Ishikawa (cell line): ENCODE data around the gene STAMBPL1.

ENCODE experiments used
- CEBPB ChIP-seq: IDR thresholded peaks from 2 replicates; pipeline ENCODE4 v1.6.1; 2012
- CREB1 ChIP-seq: IDR thresholded peaks from 2 replicates; pipeline ENCODE4 v1.6.1; 2012; ENCODE audit warnings: low read depth
- EGR1 ChIP-seq: IDR thresholded peaks from 2 replicates; pipeline ENCODE4 v1.6.1; 2012
- EP300 ChIP-seq: IDR thresholded peaks from 2 replicates; pipeline ENCODE4 v1.6.1; 2012; ENCODE audit warnings: borderline replicate concordance
- FOXM1 ChIP-seq: IDR thresholded peaks from 2 replicates; pipeline ENCODE4 v1.6.1; 2012; ENCODE audit warnings: low read depth, borderline replicate concordance
- NFIC ChIP-seq: IDR thresholded peaks from 2 replicates; pipeline ENCODE4 v1.6.1; 2012
- RAD21 ChIP-seq: IDR thresholded peaks from 2 replicates; pipeline ENCODE4 v1.6.1; 2012; ENCODE audit warnings: low read depth
- TAF1 ChIP-seq: IDR thresholded peaks from 2 replicates; pipeline ENCODE4 v1.6.1; 2012; ENCODE audit warnings: low read depth, mild to moderate bottlenecking
- TCF12 ChIP-seq: IDR thresholded peaks from 2 replicates; pipeline ENCODE4 v1.6.1; 2012; ENCODE audit warnings: low read depth
- TEAD4 ChIP-seq: IDR thresholded peaks from 2 replicates; pipeline ENCODE4 v1.6.1; 2012
- YY1 ChIP-seq: IDR thresholded peaks from 2 replicates; pipeline ENCODE4 v1.6.1; 2012; ENCODE audit warnings: low read depth
- ZBTB7A ChIP-seq: IDR thresholded peaks from 2 replicates; pipeline ENCODE4 v1.6.1; 2012; ENCODE audit warnings: low read depth
- TF ChIP-seq, protein P1 (sequence below): IDR thresholded peaks from 2 replicates; pipeline ENCODE4 v1.6.1; 2012; ENCODE audit warnings: low read depth, mild to moderate bottlenecking
- TF ChIP-seq, protein P2 (sequence below): IDR thresholded peaks from 2 replicates; pipeline ENCODE4 v1.6.1; 2012
- TF ChIP-seq, protein P3 (sequence below): IDR thresholded peaks from 2 replicates; pipeline ENCODE4 v1.6.1; 2012

Gene STAMBPL1

DNA sequence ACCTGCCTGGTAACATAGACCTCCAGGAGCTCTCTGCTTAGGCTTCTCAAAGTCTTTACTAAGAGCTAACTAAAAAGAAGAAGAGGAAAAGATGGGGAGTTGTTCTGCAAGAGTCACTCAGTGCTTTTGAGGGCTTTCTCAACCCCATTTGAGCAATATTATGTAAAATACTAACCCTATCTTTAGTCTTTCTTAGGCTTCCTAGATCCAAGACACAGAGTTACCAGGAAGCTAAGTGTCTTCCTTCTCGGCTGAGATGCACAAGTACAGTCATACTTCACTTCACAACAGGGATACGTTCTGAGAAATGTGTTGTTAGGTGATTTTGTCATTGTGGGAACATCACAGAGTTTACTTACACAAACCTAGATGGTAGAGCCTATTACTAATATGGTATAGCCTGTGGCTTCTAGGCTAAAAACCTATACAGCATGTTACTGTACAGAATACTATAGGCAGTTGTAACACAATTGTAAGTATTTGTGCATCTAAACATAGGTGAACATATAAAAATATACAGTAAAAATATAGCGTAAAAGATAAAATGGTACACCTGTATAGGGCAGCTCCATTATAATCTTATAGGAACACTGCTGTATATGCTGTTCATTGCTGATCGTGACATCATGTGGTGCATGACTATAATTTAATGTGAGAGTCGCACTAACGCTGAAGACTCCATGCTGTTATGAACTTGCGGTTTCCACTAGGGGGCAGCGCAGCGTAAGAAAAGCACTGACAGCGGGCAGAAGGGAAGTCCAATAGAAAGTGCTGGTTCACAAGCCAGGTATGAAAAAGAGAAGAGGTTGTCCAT lies 44.7 kb upstream of the STAMBPL1 start:
- no peak for TF ChIP-seq ZBTB7A
- TF ChIP-seq, protein P1, sequence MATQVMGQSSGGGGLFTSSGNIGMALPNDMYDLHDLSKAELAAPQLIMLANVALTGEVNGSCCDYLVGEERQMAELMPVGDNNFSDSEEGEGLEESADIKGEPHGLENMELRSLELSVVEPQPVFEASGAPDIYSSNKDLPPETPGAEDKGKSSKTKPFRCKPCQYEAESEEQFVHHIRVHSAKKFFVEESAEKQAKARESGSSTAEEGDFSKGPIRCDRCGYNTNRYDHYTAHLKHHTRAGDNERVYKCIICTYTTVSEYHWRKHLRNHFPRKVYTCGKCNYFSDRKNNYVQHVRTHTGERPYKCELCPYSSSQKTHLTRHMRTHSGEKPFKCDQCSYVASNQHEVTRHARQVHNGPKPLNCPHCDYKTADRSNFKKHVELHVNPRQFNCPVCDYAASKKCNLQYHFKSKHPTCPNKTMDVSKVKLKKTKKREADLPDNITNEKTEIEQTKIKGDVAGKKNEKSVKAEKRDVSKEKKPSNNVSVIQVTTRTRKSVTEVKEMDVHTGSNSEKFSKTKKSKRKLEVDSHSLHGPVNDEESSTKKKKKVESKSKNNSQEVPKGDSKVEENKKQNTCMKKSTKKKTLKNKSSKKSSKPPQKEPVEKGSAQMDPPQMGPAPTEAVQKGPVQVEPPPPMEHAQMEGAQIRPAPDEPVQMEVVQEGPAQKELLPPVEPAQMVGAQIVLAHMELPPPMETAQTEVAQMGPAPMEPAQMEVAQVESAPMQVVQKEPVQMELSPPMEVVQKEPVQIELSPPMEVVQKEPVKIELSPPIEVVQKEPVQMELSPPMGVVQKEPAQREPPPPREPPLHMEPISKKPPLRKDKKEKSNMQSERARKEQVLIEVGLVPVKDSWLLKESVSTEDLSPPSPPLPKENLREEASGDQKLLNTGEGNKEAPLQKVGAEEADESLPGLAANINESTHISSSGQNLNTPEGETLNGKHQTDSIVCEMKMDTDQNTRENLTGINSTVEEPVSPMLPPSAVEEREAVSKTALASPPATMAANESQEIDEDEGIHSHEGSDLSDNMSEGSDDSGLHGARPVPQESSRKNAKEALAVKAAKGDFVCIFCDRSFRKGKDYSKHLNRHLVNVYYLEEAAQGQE: no peak
- peak; percentile 56; the same call in 1 of the 2 replicates for TF ChIP-seq YY1
- no peak for TF ChIP-seq EGR1
- TF ChIP-seq, protein P2, sequence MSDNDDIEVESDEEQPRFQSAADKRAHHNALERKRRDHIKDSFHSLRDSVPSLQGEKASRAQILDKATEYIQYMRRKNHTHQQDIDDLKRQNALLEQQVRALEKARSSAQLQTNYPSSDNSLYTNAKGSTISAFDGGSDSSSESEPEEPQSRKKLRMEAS: no peak; the same call in 1 of the 2 replicates
- TF ChIP-seq TCF12: no peak
- no peak for TF ChIP-seq EP300
- TF ChIP-seq CEBPB: no peak
- no peak for TF ChIP-seq CREB1
- TF ChIP-seq RAD21: peak; percentile 100
- TF ChIP-seq FOXM1: no peak
- TF ChIP-seq, protein P3, sequence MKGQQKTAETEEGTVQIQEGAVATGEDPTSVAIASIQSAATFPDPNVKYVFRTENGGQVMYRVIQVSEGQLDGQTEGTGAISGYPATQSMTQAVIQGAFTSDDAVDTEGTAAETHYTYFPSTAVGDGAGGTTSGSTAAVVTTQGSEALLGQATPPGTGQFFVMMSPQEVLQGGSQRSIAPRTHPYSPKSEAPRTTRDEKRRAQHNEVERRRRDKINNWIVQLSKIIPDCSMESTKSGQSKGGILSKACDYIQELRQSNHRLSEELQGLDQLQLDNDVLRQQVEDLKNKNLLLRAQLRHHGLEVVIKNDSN: peak; percentile 47
- TF ChIP-seq TEAD4: no peak
- no peak for TF ChIP-seq NFIC
- TF ChIP-seq TAF1: no peak

DNA sequence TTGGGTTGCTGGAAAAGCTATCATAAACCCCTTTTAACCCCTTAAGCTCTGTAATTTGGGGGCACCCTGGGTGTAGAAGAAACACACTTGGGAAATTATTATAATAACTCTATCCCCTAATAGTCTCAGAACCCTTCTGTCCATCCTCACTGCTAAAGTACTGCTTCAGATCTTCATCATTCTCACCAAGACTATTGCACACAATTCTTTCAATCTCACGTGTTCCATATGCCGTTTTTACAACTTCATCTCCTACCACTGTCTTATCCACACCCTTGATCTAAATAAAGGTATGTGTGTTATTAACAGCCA lies 44.2 kb upstream of the STAMBPL1 start:
- TF ChIP-seq, protein P2: no peak

DNA sequence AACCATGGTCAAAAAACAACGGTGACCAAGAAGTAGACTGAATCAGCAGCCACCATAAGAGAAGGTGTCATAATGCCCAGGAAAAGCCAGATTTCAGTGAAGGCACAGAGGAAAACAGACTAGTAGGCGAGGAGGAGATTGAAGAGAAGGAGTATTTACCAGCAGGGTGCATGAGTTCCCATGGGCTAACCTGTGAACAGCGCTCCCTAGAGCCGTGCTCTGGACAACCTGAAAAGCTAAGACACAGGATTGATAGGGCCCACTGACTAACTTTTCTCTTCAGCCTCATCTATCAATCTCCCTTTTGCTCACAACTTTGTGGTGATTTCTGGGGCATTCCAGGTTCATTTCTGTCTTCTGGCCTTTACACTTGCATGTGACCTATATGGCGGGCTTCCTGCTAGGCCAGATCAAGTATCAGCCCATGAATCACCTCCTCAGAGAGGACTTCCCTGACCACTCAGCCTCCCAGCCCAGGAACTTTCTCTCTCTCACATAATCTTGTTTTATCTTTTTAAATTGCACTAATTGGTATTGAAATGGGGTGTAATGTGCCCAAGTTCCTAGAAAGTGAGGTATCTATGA lies 41.2 kb upstream of the STAMBPL1 start:
- no peak for TF ChIP-seq CEBPB
- TF ChIP-seq, protein P1: no peak
- TF ChIP-seq, protein P2: no peak
- TF ChIP-seq NFIC: no peak
- TF ChIP-seq FOXM1: no peak
- no peak for TF ChIP-seq YY1
- TF ChIP-seq TEAD4: no peak

GRCh38 chr10:88840104-88840503 lies 39.9 kb upstream of the STAMBPL1 start:
- no peak for TF ChIP-seq CREB1
- no peak for TF ChIP-seq NFIC
- TF ChIP-seq, protein P1: no peak
- TF ChIP-seq TEAD4: no peak
- TF ChIP-seq TCF12: no peak

GRCh38 chr10:88840881-88841280 lies 39.2 kb upstream of the STAMBPL1 start:
- TF ChIP-seq, protein P3: no peak
- TF ChIP-seq TEAD4: no peak
- no peak for TF ChIP-seq FOXM1
- TF ChIP-seq CREB1: no peak
- TF ChIP-seq, protein P2: no peak
- no peak for TF ChIP-seq ZBTB7A
- no peak for TF ChIP-seq TAF1
- no peak for TF ChIP-seq EP300
- TF ChIP-seq, protein P1: no peak
- TF ChIP-seq EGR1: no peak
- no peak for TF ChIP-seq CEBPB
- TF ChIP-seq NFIC: no peak
